ENCODE data around the gene FAT1. TPM values are rescaled to one million over a fixed set of nuclear protein-coding genes. Genes with fewer than 3 reads are reported as not detected.

The FAT1 gene
- total RNA-seq, 4 donors from 2014 or later = 51.3 to 114 (median 72.2) TPM

GRCh38 chr4:186736466-186736865 is 12.8 kb upstream of the FAT1 start:
- no peak overlapping the region for H3K4me3 ChIP-seq (ENCODE audit: low read depth, poor library complexity, severe bottlenecking)
- 92 to 94% methylated on average over 6 of the region's 6 CpGs for WGBS, 2 donors
- TF ChIP-seq POLR2A (IDR thresholded peaks at IDR 0.05) = no peak
- TF ChIP-seq, protein P1, sequence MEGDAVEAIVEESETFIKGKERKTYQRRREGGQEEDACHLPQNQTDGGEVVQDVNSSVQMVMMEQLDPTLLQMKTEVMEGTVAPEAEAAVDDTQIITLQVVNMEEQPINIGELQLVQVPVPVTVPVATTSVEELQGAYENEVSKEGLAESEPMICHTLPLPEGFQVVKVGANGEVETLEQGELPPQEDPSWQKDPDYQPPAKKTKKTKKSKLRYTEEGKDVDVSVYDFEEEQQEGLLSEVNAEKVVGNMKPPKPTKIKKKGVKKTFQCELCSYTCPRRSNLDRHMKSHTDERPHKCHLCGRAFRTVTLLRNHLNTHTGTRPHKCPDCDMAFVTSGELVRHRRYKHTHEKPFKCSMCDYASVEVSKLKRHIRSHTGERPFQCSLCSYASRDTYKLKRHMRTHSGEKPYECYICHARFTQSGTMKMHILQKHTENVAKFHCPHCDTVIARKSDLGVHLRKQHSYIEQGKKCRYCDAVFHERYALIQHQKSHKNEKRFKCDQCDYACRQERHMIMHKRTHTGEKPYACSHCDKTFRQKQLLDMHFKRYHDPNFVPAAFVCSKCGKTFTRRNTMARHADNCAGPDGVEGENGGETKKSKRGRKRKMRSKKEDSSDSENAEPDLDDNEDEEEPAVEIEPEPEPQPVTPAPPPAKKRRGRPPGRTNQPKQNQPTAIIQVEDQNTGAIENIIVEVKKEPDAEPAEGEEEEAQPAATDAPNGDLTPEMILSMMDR (IDR thresholded peaks at IDR 0.05) = no peak
- intact Hi-C loops (cut with DNase I; ENCODE audit: low total_unique reads) = loop anchor here (10.0 kb wide), 1 partner anchor 1562 kb away; no protein-coding TSS in a partner anchor
- no peak for DNase-seq (ENCODE audit: low spot score in 2 of 2)

DNA sequence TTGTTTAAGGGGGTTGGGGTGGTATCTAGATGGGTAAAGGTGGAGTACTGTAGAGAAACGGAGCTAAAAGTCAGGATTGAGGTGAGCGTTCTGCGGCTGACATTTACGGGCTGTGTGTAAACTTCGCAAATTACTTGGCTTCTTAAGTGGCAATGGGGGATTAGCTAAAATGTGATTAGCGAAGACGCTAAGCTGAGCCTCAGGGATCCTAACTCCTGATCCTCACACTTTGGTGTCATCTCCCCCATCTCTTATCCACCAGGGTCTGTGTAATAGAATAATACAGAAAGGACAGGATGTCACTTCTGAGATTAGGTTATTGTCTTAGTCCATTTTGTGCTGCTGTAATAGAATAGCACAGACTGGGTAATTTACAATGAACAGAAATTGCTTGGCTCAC is 10.6 kb upstream of the FAT1 start:
- H3K4me3 ChIP-seq (ENCODE audit: low read depth, poor library complexity, severe bottlenecking) = no peak overlapping the region
- 90% methylated on average over 7 of the region's 7 CpGs for WGBS, 2 donors
- no peak for DNase-seq (ENCODE audit: low spot score in 2 of 2)
- intact Hi-C loops (cut with DNase I; ENCODE audit: low total_unique reads) = loop anchor here (10.0 kb wide), 1 partner anchor 1559 kb away; no protein-coding TSS in a partner anchor
- TF ChIP-seq, protein P1 (IDR thresholded peaks at IDR 0.05) = no peak
- TF ChIP-seq POLR2A (IDR thresholded peaks at IDR 0.05) = no peak

- H3K4me3 ChIP-seq (ENCODE audit: low read depth, poor library complexity, severe bottlenecking) = no peak overlapping the region
- intact Hi-C loops (cut with DNase I; ENCODE audit: low total_unique reads) = loop anchor here (10.0 kb wide), 1 partner anchor 1559 kb away; no protein-coding TSS in a partner anchor
- TF ChIP-seq POLR2A (IDR thresholded peaks at IDR 0.05) = no peak
- TF ChIP-seq, protein P1 (IDR thresholded peaks at IDR 0.05) = no peak
- DNase-seq (ENCODE audit: low spot score in 2 of 2) = no peak
- WGBS, 2 donors = 62 to 69% methylated on average over 4 of the region's 4 CpGs
Observed at GRCh38 chr4:186733778-186734177, 10.1 kb upstream of the FAT1 start.

- intact Hi-C loops (cut with DNase I; ENCODE audit: low total_unique reads) = loop anchor here (10.0 kb wide), 1 partner anchor 1556 kb away; no protein-coding TSS in a partner anchor
- DNase-seq (ENCODE audit: low spot score in 2 of 2) = no peak
- no peak for TF ChIP-seq POLR2A (IDR thresholded peaks at IDR 0.05)
- TF ChIP-seq, protein P1 (IDR thresholded peaks at IDR 0.05) = no peak
- no peak overlapping the region for H3K4me3 ChIP-seq (ENCODE audit: low read depth, poor library complexity, severe bottlenecking)
- whole genome bisulfite sequencing, 2 donors = 87 to 89% methylated on average over 5 of the region's 5 CpGs
Observed at GRCh38 chr4:186730621-186731020, 7.0 kb upstream of the FAT1 start.

DNA sequence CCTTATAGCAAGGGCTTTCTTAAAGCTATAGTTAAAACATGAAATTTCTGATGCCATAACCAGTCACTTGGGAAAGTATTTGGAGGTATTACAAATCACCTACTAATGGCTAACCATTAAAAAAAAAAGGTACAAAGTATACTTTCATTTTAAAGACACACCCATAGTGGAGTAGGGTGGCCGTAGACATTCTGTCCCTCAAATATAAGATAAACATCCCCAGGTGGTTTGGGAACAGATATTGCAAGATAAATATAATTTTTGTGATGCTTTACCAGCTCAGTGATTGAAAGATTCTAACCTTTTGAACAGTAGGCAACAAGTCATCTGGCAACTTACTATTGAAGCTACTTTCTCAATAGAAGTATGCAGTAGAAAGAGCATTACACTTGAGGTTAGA is 6.2 kb upstream of the FAT1 start:
- 66 to 85% methylated on average over 1 of the region's 1 CpG for WGBS, 2 donors
- intact Hi-C loops (cut with DNase I; ENCODE audit: low total_unique reads) = loop anchor here (10.0 kb wide), 1 partner anchor 1555 kb away; no protein-coding TSS in a partner anchor
- DNase-seq (ENCODE audit: low spot score in 2 of 2) = no peak
- TF ChIP-seq, protein P1 (IDR thresholded peaks at IDR 0.05) = no peak
- TF ChIP-seq POLR2A (IDR thresholded peaks at IDR 0.05) = no peak
- no peak overlapping the region for H3K4me3 ChIP-seq (ENCODE audit: low read depth, poor library complexity, severe bottlenecking)

Measured in lower leg skin (tissue), 4 donors.